ENCODE data around the gene RPS8.
A peak's percentile ranks its signal among the peaks of the same experiment; 100 is the strongest.
"Not testable (repeated sequence)": the region's sequence is repeated elsewhere in the genome, so short reads cannot be mapped to it uniquely, and the experiment has no call there.

The RPS8 gene

GRCh38 chr1:44819196-44819607, 43.9 kb downstream of the RPS8 start:
- peak in 1 of 2 donors; percentile 1 for DNase-seq (ENCODE audit: low read depth in 1 of 2, low spot score in 1 of 2)

GRCh38 chr1:44819608-44820327, 44.4 kb downstream of the RPS8 start:
- DNase-seq (ENCODE audit: low read depth in 1 of 2, low spot score in 1 of 2), result peak; percentile 65 to 71

- no peak for DNase-seq (ENCODE audit: low read depth in 1 of 2, low spot score in 1 of 2)
Observed at GRCh38 chr1:44820328-44821239, 45.2 kb downstream of the RPS8 start.

GRCh38 chr1:44821240-44821715, 45.9 kb downstream of the RPS8 start:
- no peak for DNase-seq (ENCODE audit: low read depth in 1 of 2, low spot score in 1 of 2)

GRCh38 chr1:44822131-44822701, 46.9 kb downstream of the RPS8 start:
- DNase-seq (ENCODE audit: low read depth in 1 of 2, low spot score in 1 of 2), result no peak

- DNase-seq (ENCODE audit: low read depth in 1 of 2, low spot score in 1 of 2), result no peak
Observed at GRCh38 chr1:44822981-44823451, 47.7 kb downstream of the RPS8 start.

- not testable (repeated sequence) for DNase-seq (ENCODE audit: low read depth in 1 of 2, low spot score in 1 of 2)
Observed at GRCh38 chr1:44824392-44824791, 49.1 kb downstream of the RPS8 start.

GRCh38 chr1:44826375-44827196, 51.2 kb downstream of the RPS8 start:
- DNase-seq (ENCODE audit: low read depth in 1 of 2, low spot score in 1 of 2), result no peak

GRCh38 chr1:44827197-44828002, 52.1 kb downstream of the RPS8 start:
- DNase-seq (ENCODE audit: low read depth in 1 of 2, low spot score in 1 of 2), result no peak

GRCh38 chr1:44828003-44828651, 52.8 kb downstream of the RPS8 start:
- DNase-seq (ENCODE audit: low read depth in 1 of 2, low spot score in 1 of 2), result no peak

Data from stimulated activated CD4-positive, alpha-beta T cell treated with anti-CD3 and anti-CD28 coated beads, Interleukin-15, amount 100 ng/mL, for 1 hour (primary cell).